Lower leg skin (tissue), 4 donors: ENCODE results near the gene DHRSX. TPM values are rescaled to one million over a fixed set of nuclear protein-coding genes. Genes with fewer than 3 reads are reported as not detected.
"Not testable (repeated sequence)": the region's sequence is repeated elsewhere in the genome, so short reads cannot be mapped to it uniquely, and the experiment has no call there.

Source experiments
- DNase-seq, 2 donors: peaks; one replicate each; pipeline ENCODE4 v3.0.0-alpha.2; 2019; ENCODE audit warnings: low spot score in 2 of 2
- H3K4me3 ChIP-seq: fragments of 200-600 bp; sonication (generic); 2 replicates; pipeline ENCODE4 v1.5.1; 2017; ENCODE audit warnings: mild to moderate bottlenecking, low read depth; ENCODE audit not compliant: poor library complexity, severe bottlenecking
- POLR2A ChIP-seq, 2 donors: fragments of 450-650 bp; IDR thresholded peaks; one replicate each; pipeline ENCODE4 v1.6.1; 2016 to 2017; ENCODE audit warnings: antibody characterized with exemption in 2 of 2, mild to moderate bottlenecking in 1 of 2, moderate library complexity in 1 of 2
- WGBS, 2 donors: methylation state at CpG; one replicate each; pipeline ENCODE4 v1.1.5; 2018; 5-methylcytosine and 5-hydroxymethylcytosine counted together
- intact Hi-C: fragments of 100-400 bp; cut with DNase I; formaldehyde crosslinking; loops from one replicate; pipeline ENCODE4 v1.15.0; 2023; ENCODE audit warnings: low total_unique reads
- total RNA-seq, 4 donors: library from RNA; depleted of rRNA; stranded (reverse); fragments of >200 nt; gene quantifications; one replicate each; pipeline ENCODE4 v1.1.0, GENCODE V29; 2016
- TF ChIP-seq, protein P1 (sequence below), 3 donors: fragments of 450-650 bp; IDR thresholded peaks; one replicate each; pipeline ENCODE4 v1.5.1; 2016; ENCODE audit warnings: antibody characterized with exemption in 3 of 3, mild to moderate bottlenecking in 3 of 3, moderate library complexity in 2 of 3

The DHRSX gene
- total RNA-seq, 4 donors from 2014 or later = 10.9 to 21.7 (median 16.2) TPM

DNA sequence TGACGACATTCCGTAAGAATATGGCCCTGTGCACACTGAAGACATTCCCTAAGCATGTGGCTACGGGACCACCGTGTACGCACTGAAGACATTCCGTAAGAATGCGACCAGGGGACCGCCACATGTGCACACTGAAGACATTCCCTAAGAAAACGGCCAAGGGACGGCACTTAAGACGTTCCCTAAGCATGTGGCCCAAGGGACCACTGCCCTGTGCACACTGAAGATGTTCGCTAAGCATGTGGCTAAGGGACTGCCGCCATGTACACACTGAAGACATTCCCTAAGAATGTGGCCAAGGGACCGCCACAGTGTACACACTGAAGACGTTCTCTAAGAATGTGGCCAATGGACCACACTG is 21.4 kb downstream of the DHRSX start:
- 94 to 95% methylated on average over 15 of the region's 15 CpGs for WGBS, 2 donors

DNA sequence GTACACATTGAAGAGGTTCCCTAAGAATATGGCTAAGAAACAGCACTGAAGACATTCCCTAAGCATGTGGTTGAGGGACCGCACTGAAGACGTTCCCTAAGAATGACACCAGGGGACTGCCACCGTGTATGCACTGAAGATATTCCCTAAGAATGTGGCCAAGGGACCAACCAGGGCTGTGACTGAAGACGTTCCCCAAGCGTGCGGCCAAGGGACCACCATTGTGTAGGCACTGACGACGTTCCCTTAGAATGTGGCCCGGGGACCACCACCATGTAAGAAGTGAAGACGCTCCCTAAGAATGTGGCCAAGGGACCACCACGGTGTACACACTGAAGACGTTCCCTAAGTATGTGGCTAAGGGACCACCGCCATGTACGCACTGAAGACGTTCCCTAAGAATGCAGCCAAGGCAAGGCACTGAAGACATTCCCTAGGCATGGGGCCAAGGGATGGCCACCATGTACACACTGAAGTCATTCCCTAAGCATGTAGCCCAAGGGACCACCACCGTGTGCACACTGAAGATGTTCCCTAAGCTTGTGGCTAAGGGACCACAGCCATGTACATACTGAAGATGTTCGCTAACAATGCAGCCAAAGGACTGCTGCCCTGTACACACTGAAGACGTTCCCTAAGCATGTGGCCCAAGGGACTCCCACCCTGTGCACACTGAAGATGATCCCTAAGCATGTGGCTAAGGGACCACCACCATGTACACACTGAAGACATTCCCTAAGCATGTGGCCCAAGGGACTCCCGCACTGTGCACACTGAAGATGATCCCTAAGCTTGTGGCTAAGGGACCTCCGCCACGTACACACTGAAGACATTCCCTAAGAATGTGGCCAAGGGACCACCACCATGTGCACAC is 22.0 kb downstream of the DHRSX start:
- no peak overlapping the region for H3K4me3 ChIP-seq
- intact Hi-C loops = no loop called here
- WGBS, 2 donors = 85% methylated on average over 21 of the region's 21 CpGs
- no peak for DNase-seq
- TF ChIP-seq POLR2A (IDR thresholded peaks at IDR 0.05) = no peak
- TF ChIP-seq, protein P1, sequence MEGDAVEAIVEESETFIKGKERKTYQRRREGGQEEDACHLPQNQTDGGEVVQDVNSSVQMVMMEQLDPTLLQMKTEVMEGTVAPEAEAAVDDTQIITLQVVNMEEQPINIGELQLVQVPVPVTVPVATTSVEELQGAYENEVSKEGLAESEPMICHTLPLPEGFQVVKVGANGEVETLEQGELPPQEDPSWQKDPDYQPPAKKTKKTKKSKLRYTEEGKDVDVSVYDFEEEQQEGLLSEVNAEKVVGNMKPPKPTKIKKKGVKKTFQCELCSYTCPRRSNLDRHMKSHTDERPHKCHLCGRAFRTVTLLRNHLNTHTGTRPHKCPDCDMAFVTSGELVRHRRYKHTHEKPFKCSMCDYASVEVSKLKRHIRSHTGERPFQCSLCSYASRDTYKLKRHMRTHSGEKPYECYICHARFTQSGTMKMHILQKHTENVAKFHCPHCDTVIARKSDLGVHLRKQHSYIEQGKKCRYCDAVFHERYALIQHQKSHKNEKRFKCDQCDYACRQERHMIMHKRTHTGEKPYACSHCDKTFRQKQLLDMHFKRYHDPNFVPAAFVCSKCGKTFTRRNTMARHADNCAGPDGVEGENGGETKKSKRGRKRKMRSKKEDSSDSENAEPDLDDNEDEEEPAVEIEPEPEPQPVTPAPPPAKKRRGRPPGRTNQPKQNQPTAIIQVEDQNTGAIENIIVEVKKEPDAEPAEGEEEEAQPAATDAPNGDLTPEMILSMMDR (IDR thresholded peaks at IDR 0.05) = no peak

More for the DNA sequence above, 21.4 kb downstream of the DHRSX start:
- intact Hi-C loops = no loop called here
- TF ChIP-seq POLR2A (IDR thresholded peaks at IDR 0.05) = no peak
- TF ChIP-seq, protein P1 (IDR thresholded peaks at IDR 0.05) = no peak
- no peak for DNase-seq
- no peak overlapping the region for H3K4me3 ChIP-seq

DNA sequence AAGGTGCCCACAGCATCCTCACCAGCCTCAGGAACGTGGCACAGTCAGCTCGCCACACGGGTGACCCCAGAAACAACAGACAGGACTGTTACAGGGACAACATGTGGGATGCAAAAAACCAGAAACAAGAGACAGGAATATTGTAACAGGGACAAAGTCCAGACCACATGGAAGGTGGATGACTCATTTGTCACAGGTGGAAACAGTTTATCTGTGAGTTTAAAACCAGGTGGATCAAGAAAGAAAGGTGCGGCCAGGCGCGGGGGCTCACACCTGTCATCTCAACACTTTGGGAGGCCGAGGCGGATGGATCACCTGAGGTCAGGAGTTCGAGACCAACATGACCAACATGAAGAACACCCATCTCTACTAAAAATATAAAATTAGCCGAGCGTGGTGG is 23.5 kb downstream of the DHRSX start:
- 89 to 90% methylated on average over 11 of the region's 11 CpGs for WGBS, 2 donors
- H3K4me3 ChIP-seq, intact Hi-C loops, DNase-seq: not testable (repeated sequence)

DNA sequence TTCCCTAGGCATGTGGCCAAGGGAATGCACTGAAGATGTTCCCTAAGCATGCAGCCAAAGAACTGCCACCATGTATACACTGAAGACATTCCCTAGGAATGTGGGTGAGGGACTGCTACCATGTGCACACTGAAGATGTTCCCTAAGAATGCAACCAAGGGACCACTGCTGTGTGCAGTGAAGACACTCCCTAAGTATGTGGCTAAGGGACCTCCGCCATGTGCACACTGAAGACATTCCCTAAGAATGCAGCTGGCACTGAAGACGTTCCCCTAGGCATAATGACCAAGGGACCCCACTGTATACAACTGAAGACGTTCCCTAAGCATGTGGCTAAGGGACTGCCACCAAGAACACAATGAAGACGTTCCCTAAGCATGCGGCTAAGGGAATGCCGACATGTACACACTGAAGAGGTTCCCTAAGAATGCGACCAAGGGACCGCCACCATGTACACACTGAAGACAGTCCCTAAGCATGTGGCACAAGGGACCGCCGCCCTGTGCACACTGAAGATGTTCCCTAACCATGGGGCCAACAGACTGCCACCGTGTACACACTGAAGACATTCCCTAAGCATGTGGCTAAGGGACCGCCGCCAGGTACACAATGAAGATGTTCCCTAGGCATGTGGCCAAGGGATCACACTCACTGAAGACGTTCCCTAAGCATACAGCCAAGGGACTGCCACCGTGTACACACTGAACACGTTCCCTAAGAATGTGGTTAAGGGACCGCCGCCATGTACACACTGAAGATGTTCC is 25.6 kb downstream of the DHRSX start:
- 80 to 83% methylated on average over 18 of the region's 18 CpGs for WGBS, 2 donors
- no peak for DNase-seq
- no peak overlapping the region for H3K4me3 ChIP-seq
- TF ChIP-seq POLR2A (IDR thresholded peaks at IDR 0.05) = no peak
- TF ChIP-seq, protein P1 (IDR thresholded peaks at IDR 0.05) = no peak
- intact Hi-C loops = no loop called here

DNA sequence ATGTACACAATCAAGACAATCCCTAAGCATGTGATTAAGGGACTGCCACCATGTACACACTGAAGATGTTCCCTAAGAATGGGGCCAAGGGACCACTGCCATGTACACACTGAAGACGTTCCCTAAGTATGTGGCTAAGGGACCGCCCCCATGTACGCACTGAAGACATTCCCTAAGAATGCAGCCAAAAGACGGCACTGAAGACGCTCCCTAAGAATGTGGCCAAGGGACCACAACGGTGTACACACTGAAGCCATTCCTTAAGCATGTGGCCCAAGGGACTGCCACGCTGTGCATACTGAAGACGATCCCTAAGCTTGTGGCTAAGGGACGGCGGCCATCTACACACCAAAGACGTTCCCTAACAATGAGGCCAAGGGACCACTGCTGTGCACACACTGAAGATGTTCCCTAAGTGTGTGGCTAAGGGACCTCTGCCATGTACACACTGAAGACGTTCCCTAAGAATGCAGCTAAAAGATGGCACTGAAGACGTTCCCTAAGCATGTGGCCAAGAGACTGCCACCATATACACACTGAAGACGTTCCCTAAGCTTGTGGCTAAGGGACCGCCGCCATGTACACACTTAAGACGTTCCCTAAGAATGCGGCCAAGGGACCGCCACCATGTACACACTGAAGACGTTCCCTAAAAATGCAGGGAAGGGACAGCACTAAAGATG is 26.4 kb downstream of the DHRSX start:
- no peak overlapping the region for H3K4me3 ChIP-seq
- 89% methylated on average over 20 of the region's 20 CpGs for WGBS, 2 donors
- TF ChIP-seq, protein P1 (IDR thresholded peaks at IDR 0.05) = no peak
- TF ChIP-seq POLR2A (IDR thresholded peaks at IDR 0.05) = no peak
- no peak for DNase-seq
- intact Hi-C loops = no loop called here

DNA sequence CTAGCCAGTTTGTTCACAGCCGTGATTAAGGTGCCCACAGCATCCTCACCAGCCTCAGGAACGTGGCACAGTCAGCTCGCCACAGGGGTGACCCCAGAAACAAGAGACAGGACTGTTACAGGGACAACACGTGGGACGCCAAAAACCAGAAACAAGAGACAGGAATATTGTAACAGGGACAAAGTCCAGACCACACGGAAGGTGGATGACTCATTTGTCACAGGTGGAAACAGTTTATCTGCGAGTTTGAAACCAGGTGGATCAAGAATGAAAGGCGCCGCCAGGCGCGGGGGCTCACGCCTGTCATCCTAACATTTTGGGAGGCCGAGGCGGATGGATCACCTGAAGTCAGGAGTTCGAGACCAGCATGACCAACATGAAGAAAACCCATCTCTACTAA is 27.7 kb downstream of the DHRSX start:
- intact Hi-C loops, H3K4me3 ChIP-seq: not testable (repeated sequence)
- peak in 1 of 2 donors; percentile 18 for DNase-seq
- 78 to 85% methylated on average over 15 of the region's 15 CpGs for WGBS, 2 donors
